ENCODE results near the gene SSH3. TPM values are rescaled to one million over a fixed set of nuclear protein-coding genes. Genes with fewer than 3 reads are reported as not detected.

SSH3 gene
- total RNA-seq, 4 donors from 2014 or later: 7.7 to 48.8 (median 19.1) TPM

GRCh38 chr11:67299471-67300191 is 3.7 kb upstream of the SSH3 start:
- DNase-seq: no peak
- no peak overlapping the region for H3K27ac ChIP-seq
- intact Hi-C loops (cut with DNase I; ENCODE audit: low total_unique reads): loop anchor here (5.0 kb wide), 1 partner anchor 37 kb away; no protein-coding TSS in a partner anchor
- no peak overlapping the region for H3K4me3 ChIP-seq
- no peaks in the 10 kb centered on the region for H3K27me3 ChIP-seq
- H3K9me3 ChIP-seq: no peaks in the 10 kb centered on the region
- TF ChIP-seq CTCF (IDR thresholded peaks at IDR 0.05) (no peak), POLR2A (IDR thresholded peaks at IDR 0.05) (no peak)
- H3K36me3 ChIP-seq: no peaks in the 10 kb centered on the region
- H3K4me1 ChIP-seq: no peaks in the 10 kb centered on the region

DNA sequence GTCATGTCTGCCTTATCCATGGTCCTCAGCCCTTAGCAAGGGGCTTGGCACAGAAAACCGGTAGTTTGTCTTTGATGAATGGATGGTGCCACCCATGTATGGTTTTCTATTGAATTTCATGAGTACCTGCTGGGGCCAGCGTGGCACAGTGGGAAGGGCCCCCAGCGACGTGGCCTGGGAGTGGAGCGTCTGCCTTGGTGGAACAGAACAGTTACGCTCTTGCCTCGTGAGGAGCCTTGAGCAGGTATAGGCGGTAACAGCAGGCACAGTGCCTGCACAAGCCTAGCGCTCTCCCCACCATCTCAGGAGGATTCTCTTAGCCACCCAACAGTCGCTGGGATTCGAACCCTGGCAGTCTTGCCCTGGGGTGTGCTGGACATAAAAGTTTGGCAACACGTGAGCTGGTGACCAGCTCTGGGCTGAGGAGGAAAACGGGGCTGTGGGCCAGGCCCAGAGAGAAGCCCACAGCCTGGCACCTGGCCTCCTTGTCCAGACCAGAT is 3.0 kb upstream of the SSH3 start:
- Histone ChIP-seq H3K27ac (no peak overlapping the region), H3K27me3 (no peaks in the 10 kb centered on the region), H3K9me3 (no peaks in the 10 kb centered on the region), H3K4me3 (no peak overlapping the region), H3K4me1 (no peaks in the 10 kb centered on the region), H3K36me3 (no peaks in the 10 kb centered on the region)
- intact Hi-C loops (cut with DNase I; ENCODE audit: low total_unique reads): loop anchor here (5.0 kb wide), 1 partner anchor 38 kb away; no protein-coding TSS in a partner anchor
- no peak for TF ChIP-seq CTCF (IDR thresholded peaks at IDR 0.05)
- TF ChIP-seq POLR2A (IDR thresholded peaks at IDR 0.05): no peak
- DNase-seq: no peak

GRCh38 chr11:67300756-67301312 is 2.5 kb upstream of the SSH3 start:
- TF ChIP-seq CTCF (IDR thresholded peaks at IDR 0.05): no peak
- TF ChIP-seq POLR2A (IDR thresholded peaks at IDR 0.05): no peak
- no peak for DNase-seq
- no peaks in the 10 kb centered on the region for H3K4me1 ChIP-seq
- no peaks in the 10 kb centered on the region for H3K9me3 ChIP-seq
- no peaks in the 10 kb centered on the region for H3K27me3 ChIP-seq
- intact Hi-C loops (cut with DNase I; ENCODE audit: low total_unique reads): loop anchor here (5.0 kb wide), 1 partner anchor 39 kb away; no protein-coding TSS in a partner anchor
- no peaks in the 10 kb centered on the region for H3K36me3 ChIP-seq
- H3K27ac ChIP-seq: no peak overlapping the region
- no peak overlapping the region for H3K4me3 ChIP-seq

DNA sequence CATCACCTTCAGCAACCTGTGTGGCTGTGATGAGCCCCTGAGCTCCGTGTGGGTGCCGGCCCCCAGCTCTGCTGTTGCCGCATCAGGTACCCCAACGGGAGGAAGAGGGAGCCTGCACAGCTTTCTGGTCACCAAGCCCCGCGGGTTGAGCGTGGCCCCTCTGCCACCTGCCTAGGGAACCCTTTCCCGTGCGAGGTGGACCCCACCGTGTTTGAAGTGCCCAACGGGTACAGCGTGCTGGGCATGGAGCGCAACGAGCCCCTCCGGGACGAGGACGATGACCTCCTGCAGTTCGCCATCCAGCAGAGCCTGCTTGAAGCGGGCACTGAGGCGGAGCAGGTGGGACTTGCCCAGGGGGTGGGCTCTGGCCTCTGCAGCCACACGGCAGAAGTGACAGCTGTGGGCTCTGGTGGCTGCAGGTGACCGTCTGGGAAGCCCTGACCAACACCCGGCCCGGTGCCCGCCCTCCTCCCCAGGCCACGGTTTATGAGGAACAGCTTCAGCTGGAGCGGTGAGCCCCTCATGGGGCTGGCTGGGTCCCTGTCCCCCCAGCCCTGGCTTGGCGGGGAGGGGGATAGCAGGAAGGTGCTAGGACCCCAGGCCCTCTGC is 1.9 kb upstream of the SSH3 start:
- no peak for DNase-seq
- H3K9me3 ChIP-seq: no peaks in the 10 kb centered on the region
- H3K4me3 ChIP-seq: no peak overlapping the region
- H3K4me1 ChIP-seq: no peaks in the 10 kb centered on the region
- no peaks in the 10 kb centered on the region for H3K27me3 ChIP-seq
- intact Hi-C loops (cut with DNase I; ENCODE audit: low total_unique reads): loop anchor here (5.0 kb wide), 1 partner anchor 39 kb away; no protein-coding TSS in a partner anchor
- no peak overlapping the region for H3K27ac ChIP-seq
- TF ChIP-seq CTCF (IDR thresholded peaks at IDR 0.05): no peak
- TF ChIP-seq POLR2A (IDR thresholded peaks at IDR 0.05): no peak
- H3K36me3 ChIP-seq: no peaks in the 10 kb centered on the region
